ENCODE results near the gene SEPHS1. TPM values are rescaled to one million over a fixed set of nuclear protein-coding genes. Genes with fewer than 3 reads are reported as not detected.

Gene SEPHS1
- total RNA-seq, 1 experiment from 2014 or later = 509 TPM

DNA sequence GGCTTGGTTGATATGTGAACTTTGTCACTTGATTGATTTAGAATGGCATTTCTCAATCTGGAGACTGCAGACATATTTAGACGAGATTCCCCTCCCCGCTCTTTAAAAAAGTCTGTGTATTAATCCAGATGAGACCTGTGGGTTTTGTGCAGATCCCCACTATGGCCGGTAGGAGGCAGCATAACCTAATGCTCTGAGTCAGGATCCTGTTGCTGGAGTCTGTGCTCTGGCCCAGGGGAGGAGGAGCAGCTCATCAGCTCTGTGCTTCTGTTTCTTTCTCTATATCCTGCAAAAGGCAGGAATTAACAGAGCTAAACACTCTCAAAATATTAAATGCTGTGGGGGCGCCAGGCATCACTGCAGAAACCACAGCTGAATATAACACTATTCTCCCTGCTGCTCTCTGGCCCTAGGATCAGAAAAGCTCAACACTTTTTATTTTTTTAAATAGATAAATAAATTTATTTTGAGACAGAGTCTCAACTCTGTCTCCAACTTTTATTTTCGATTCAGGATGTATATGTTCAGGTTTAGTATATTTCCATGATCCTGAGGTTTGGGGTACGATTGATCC, 23.9 kb upstream of the SEPHS1 start:
- H3K27ac Mint-ChIP-seq = no peak overlapping the region
- TF ChIP-seq AFF4 (CRISPR knock-in tag; IDR thresholded peaks at IDR 0.05; ENCODE audit: borderline replicate concordance) (no peak), NFYB (CRISPR knock-in tag; conservative IDR thresholded peaks at IDR 0.05; ENCODE audit: low read depth) (no peak), GTF2I (CRISPR knock-in tag; conservative IDR thresholded peaks at IDR 0.05) (no peak), USF2 (CRISPR knock-in tag; IDR thresholded peaks at IDR 0.05) (no peak), IRF2 (CRISPR knock-in tag; IDR thresholded peaks at IDR 0.05; ENCODE audit: borderline replicate concordance, low read depth) (no peak), STAT6 (CRISPR knock-in tag; conservative IDR thresholded peaks at IDR 0.05; ENCODE audit: low read depth) (no peak), CTCF (IDR thresholded peaks at IDR 0.05) (no peak; the same call in 1 of the 2 replicates), FOXJ3 (CRISPR knock-in tag; IDR thresholded peaks at IDR 0.05; ENCODE audit: borderline replicate concordance) (no peak), ZBTB43 (CRISPR knock-in tag; IDR thresholded peaks at IDR 0.05) (no peak)
- TF ChIP-seq, protein P1, sequence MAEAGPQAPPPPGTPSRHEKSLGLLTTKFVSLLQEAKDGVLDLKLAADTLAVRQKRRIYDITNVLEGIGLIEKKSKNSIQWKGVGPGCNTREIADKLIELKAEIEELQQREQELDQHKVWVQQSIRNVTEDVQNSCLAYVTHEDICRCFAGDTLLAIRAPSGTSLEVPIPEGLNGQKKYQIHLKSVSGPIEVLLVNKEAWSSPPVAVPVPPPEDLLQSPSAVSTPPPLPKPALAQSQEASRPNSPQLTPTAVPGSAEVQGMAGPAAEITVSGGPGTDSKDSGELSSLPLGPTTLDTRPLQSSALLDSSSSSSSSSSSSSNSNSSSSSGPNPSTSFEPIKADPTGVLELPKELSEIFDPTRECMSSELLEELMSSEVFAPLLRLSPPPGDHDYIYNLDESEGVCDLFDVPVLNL (CRISPR knock-in tag; IDR thresholded peaks at IDR 0.05; ENCODE audit: borderline replicate concordance, low read depth) = no peak
- TF ChIP-seq, protein P2, sequence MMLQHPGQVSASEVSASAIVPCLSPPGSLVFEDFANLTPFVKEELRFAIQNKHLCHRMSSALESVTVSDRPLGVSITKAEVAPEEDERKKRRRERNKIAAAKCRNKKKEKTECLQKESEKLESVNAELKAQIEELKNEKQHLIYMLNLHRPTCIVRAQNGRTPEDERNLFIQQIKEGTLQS (CRISPR knock-in tag; conservative IDR thresholded peaks at IDR 0.05) = no peak
- ATAC-seq (peak; percentile 100), DNase-seq (ENCODE audit: low spot score) (peak; percentile 65)
- peaks cover 10% of the 10 kb centered on the region; the same call in 1 of the 2 replicates for H3K4me1 Mint-ChIP-seq
- ChIA-PET CTCF (interaction anchor here (0.6 to 4.7 kb wide), 49 partner anchors 9 to 303 kb away, joined by 3 to 107 read pairs (median 5); partner anchors contain the start of gene PRPF18), POLR2A (no interaction called here)
- H3K9me3 Mint-ChIP-seq = peaks cover 4% of the 10 kb centered on the region
- no peak overlapping the region for H3K4me3 Mint-ChIP-seq
- no peaks in the 10 kb centered on the region for H3K27me3 Mint-ChIP-seq (ENCODE audit: low read depth)
- no peaks in the 10 kb centered on the region for H3K36me3 Mint-ChIP-seq
